HFFc6 (cell line): ENCODE results near the gene ANP32E. TPM values are rescaled to one million over a fixed set of nuclear protein-coding genes. Genes with fewer than 3 reads are reported as not detected.
"Not testable (repeated sequence)": the region's sequence is repeated elsewhere in the genome, so short reads cannot be mapped to it uniquely, and the experiment has no call there.

ENCODE experiments used
- DNase-seq: peaks from one replicate; pipeline ENCODE4 v3.0.0-alpha.2; 2018
- H3K27ac Mint-ChIP-seq: 2 replicates; pipeline ENCODE4 v1.8.0; 2020; ENCODE audit warnings: mild to moderate bottlenecking, mixed read lengths
- H3K27me3 Mint-ChIP-seq: 2 replicates; pipeline ENCODE4 v1.8.0; 2021; ENCODE audit warnings: mild to moderate bottlenecking, moderate library complexity, mixed read lengths; ENCODE audit not compliant: insufficient read depth
- H3K36me3 Mint-ChIP-seq: 2 replicates; pipeline ENCODE4 v1.8.0; 2021; ENCODE audit warnings: low read depth, mixed read lengths
- H3K4me1 Mint-ChIP-seq: 2 replicates; pipeline ENCODE4 v1.8.0; 2020; ENCODE audit warnings: low read depth, mixed read lengths
- H3K4me3 Mint-ChIP-seq: 2 replicates; pipeline ENCODE4 v1.8.0; 2020; ENCODE audit warnings: mild to moderate bottlenecking, moderate library complexity, mixed read lengths
- H3K9me3 Mint-ChIP-seq: 2 replicates; pipeline ENCODE4 v1.8.0; 2020; ENCODE audit warnings: mild to moderate bottlenecking, mixed read lengths
- total RNA-seq, 6 experiments: library from RNA; stranded (reverse); fragmentation: NEBNext Ultra II Directional; extraction: Animal tissue kit (Norgen Biotek cat#: 25700); gene quantifications; 2 replicates in 1 of 6; 3 replicates in 5 of 6; pipeline ENCODE4 v1.2.3, GENCODE V29; 2021
- TF ChIP-seq, protein P1 (sequence below): fragments of 200-600 bp; sonication (generic); IDR thresholded peaks from 2 replicates; pipeline ENCODE4 v1.5.0; 2021; ENCODE audit warnings: antibody characterized with exemption, mild to moderate bottlenecking

The ANP32E gene
- total RNA-seq, 6 experiments from 2014 or later, result 33.9 to 67.3 (median 62.4) TPM

DNA sequence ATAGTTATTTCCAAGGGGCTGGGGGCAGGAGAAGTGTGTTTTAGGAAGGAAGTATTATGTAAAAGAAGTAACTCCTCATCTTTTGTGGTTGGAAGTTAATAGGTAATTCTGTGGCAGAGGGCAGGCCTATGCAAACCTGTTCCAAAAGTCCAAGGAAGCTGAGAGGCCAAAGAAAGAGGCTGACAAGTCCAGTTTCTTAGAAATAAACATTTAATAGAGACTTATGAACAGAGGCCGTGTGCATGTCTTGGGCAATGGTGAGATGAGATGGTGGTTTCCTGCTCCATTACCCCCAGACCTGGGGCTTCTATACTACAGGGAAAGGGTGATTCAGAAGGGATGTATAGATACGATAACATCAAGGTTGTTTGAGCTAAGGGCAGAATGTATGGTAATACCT is 14.0 kb upstream of the ANP32E start:
- H3K27me3 Mint-ChIP-seq, result peaks cover 5% of the 10 kb centered on the region

DNA sequence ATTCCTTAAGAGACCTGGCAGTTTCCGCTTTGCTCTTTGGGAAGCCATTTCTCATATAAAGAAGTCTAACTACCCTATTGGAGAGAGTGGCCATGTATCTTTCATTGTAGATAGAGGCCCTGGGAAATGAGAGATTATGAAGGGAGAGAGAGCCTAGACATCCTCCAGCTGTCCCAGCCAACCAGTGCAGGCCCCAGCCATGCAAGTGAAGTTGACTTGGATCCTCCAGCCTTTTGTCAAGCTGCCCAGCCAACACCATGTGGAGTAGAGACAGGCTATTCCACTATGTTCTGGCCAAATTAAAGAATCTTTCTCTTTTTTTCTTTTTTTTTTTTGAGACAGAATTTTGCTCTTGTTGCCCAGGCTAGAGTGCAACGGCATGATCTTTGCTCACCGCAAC is 7.1 kb upstream of the ANP32E start:
- H3K4me1 Mint-ChIP-seq, result no peaks in the 10 kb centered on the region
- no peak overlapping the region for H3K4me3 Mint-ChIP-seq
- H3K9me3 Mint-ChIP-seq, result no peaks in the 10 kb centered on the region
- TF ChIP-seq, protein P1, sequence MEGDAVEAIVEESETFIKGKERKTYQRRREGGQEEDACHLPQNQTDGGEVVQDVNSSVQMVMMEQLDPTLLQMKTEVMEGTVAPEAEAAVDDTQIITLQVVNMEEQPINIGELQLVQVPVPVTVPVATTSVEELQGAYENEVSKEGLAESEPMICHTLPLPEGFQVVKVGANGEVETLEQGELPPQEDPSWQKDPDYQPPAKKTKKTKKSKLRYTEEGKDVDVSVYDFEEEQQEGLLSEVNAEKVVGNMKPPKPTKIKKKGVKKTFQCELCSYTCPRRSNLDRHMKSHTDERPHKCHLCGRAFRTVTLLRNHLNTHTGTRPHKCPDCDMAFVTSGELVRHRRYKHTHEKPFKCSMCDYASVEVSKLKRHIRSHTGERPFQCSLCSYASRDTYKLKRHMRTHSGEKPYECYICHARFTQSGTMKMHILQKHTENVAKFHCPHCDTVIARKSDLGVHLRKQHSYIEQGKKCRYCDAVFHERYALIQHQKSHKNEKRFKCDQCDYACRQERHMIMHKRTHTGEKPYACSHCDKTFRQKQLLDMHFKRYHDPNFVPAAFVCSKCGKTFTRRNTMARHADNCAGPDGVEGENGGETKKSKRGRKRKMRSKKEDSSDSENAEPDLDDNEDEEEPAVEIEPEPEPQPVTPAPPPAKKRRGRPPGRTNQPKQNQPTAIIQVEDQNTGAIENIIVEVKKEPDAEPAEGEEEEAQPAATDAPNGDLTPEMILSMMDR, result no peak
- H3K36me3 Mint-ChIP-seq, result no peaks in the 10 kb centered on the region
- H3K27ac Mint-ChIP-seq, result no peak overlapping the region
- peaks cover 3% of the 10 kb centered on the region; the same call in 1 of the 2 replicates for H3K27me3 Mint-ChIP-seq
- no peak for DNase-seq

More for the DNA sequence above, 14.0 kb upstream of the ANP32E start:
- Mint-ChIP-seq H3K9me3 (no peaks in the 10 kb centered on the region), H3K27ac (no peak overlapping the region), H3K36me3 (no peaks in the 10 kb centered on the region), H3K4me3 (no peak overlapping the region), H3K4me1 (no peaks in the 10 kb centered on the region)
- no peak for DNase-seq
- TF ChIP-seq, protein P1, result no peak

DNA sequence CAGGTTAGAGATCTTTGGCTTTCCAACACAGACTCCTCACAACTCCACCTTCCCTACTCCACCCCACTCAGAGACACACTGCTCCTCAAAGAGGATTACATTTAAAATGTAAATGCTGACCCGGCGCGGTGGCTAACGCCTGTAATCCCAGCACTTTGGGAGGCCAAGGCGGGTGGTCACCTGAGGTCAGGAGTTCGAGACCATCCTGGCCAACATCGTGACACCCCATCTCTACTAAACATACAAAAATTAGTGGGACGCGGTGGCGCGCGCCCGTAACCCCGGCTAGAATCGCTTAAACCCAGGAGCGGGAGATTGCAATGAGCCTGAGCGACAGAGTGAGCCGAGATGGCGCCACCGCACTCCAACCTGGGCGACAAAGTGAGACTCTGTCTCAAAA is 1.8 kb upstream of the ANP32E start:
- no peak overlapping the region for H3K27ac Mint-ChIP-seq
- H3K27me3 Mint-ChIP-seq, result peaks cover 3% of the 10 kb centered on the region
- TF ChIP-seq, protein P1, result no peak
- no peak overlapping the region for H3K4me3 Mint-ChIP-seq
- H3K36me3 Mint-ChIP-seq, result no peaks in the 10 kb centered on the region
- DNase-seq, result no peak
- H3K4me1 Mint-ChIP-seq, result peaks cover 14% of the 10 kb centered on the region
- no peaks in the 10 kb centered on the region for H3K9me3 Mint-ChIP-seq

DNA sequence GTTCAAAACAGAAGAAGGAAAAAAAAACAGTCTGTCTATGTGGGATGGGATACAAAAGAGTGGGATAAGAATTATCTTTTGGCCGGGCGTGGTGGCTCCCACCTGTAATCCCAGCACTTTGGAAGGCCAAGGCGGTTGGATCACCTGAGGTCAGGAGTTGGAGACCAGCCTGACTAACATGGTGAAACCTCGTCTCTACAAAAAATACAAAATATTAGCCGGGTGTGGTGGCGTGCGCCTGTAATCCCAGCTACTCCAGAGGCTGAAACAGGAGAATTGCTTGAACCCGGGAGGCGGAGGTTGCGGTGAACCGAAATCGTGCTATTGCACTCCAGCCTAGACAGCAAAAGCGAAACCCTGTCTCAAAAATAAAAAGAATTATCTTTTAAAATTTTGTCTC is 1.3 kb upstream of the ANP32E start:
- H3K9me3 Mint-ChIP-seq, H3K4me3 Mint-ChIP-seq, DNase-seq, H3K27ac Mint-ChIP-seq, H3K36me3 Mint-ChIP-seq, H3K27me3 Mint-ChIP-seq: not testable (repeated sequence)
- H3K4me1 Mint-ChIP-seq, result peaks cover 15% of the 10 kb centered on the region

DNA sequence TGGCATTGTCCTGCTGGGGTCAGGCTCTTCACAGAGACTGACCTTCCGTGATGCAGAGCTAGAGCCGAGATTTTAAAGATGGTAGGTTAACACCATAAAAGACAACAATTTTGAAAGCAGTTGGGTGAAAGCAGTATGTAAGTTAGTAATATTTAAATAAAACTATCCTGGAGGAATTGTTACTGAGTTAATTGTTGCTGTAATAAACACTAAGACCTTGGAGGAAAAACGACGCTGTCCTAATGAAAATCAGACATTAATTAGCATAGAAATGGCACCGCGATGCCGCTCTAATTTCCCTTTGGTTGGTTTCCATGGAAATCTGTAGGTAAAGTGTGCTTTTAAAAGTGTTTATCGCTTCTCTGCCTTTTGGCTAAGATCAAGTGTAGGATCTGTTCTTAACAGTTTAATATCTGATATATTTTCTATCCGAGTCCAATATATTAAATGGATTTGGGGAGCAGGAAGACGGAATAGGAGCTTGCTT is 745 bp upstream of the ANP32E start:
- no peak overlapping the region for H3K4me3 Mint-ChIP-seq
- peaks cover 15% of the 10 kb centered on the region for H3K4me1 Mint-ChIP-seq
- H3K27ac Mint-ChIP-seq, result no peak overlapping the region
- H3K36me3 Mint-ChIP-seq, result no peaks in the 10 kb centered on the region
- peaks cover 1% of the 10 kb centered on the region for H3K27me3 Mint-ChIP-seq
- TF ChIP-seq, protein P1, result 0 out of 2 replicates have a peak, but pooled peaks have one; percentile 14
- no peaks in the 10 kb centered on the region for H3K9me3 Mint-ChIP-seq
- DNase-seq, result no peak

DNA sequence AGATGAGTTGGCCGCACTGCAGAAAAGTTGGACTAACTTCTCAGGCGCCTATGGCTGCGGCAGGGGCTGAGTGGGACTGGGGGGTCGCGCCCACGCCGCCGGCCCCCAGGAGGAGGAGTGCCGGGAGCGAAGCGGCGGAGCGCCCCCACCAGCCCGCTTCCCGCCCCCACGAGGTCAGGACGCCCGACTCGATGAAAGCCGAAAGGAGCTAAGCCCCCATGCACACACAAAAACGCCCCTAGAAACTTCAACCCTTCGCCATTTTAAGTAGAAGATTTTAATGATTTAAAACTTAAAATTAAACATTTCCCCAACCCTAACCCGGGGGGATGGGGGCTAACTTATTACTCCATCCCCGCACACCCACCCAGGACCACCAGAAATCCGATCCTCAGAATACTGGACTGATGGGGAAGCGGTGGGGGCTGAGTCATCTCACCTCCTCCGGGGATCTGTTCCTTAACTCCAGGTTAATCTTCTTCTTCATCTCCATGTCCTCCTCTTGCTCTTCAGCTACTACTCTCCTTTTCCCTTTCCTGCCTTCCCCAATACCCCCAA is 539 bp downstream of the ANP32E start:
- Mint-ChIP-seq H3K4me3 (no peak overlapping the region), H3K4me1 (peaks cover 15% of the 10 kb centered on the region), H3K36me3 (no peaks in the 10 kb centered on the region), H3K27ac (no peak overlapping the region), H3K9me3 (no peaks in the 10 kb centered on the region), H3K27me3 (no peaks in the 10 kb centered on the region; the same call in 1 of the 2 replicates)
- TF ChIP-seq, protein P1, result peak; percentile 48
- DNase-seq, result no peak
